ENCODE results near the gene HSPA1A.

The HSPA1A gene

GRCh38 chr6:31777667-31778050, 37.7 kb upstream of the HSPA1A start (continued):
- TF ChIP-seq, protein P1, sequence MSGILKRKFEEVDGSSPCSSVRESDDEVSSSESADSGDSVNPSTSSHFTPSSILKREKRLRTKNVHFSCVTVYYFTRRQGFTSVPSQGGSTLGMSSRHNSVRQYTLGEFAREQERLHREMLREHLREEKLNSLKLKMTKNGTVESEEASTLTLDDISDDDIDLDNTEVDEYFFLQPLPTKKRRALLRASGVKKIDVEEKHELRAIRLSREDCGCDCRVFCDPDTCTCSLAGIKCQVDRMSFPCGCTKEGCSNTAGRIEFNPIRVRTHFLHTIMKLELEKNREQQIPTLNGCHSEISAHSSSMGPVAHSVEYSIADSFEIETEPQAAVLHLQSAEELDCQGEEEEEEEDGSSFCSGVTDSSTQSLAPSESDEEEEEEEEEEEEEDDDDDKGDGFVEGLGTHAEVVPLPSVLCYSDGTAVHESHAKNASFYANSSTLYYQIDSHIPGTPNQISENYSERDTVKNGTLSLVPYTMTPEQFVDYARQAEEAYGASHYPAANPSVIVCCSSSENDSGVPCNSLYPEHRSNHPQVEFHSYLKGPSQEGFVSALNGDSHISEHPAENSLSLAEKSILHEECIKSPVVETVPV (CRISPR knock-in tag; IDR thresholded peaks at IDR 0.05) = no peak
- no peak for TF ChIP-seq ESRRG (CRISPR knock-in tag; IDR thresholded peaks at IDR 0.05)
- TF ChIP-seq GLIS3 (CRISPR knock-in tag; IDR thresholded peaks at IDR 0.05) = no peak
- TF ChIP-seq OSR1 (CRISPR knock-in tag; IDR thresholded peaks at IDR 0.05) = no peak
- TF ChIP-seq SNAI2 (CRISPR knock-in tag; IDR thresholded peaks at IDR 0.05) = no peak
- TF ChIP-seq ISL1 (CRISPR knock-in tag; IDR thresholded peaks at IDR 0.05) = no peak
- TF ChIP-seq ZFP3 (CRISPR knock-in tag; IDR thresholded peaks at IDR 0.05) = no peak
- TF ChIP-seq ZNF565 (CRISPR knock-in tag; conservative IDR thresholded peaks at IDR 0.05; ENCODE audit: low read depth) = no peak
- no peak for TF ChIP-seq ZFP30 (CRISPR knock-in tag; IDR thresholded peaks at IDR 0.05)
- TF ChIP-seq TOX (CRISPR knock-in tag; IDR thresholded peaks at IDR 0.05; ENCODE audit: borderline replicate concordance) = no peak

GRCh38 chr6:31778193-31778592, 37.1 kb upstream of the HSPA1A start:
- TF ChIP-seq ZC3H10 (CRISPR knock-in tag; IDR thresholded peaks at IDR 0.05) = no peak
- TF ChIP-seq, protein P1 (CRISPR knock-in tag; IDR thresholded peaks at IDR 0.05) = no peak
- no peak for TF ChIP-seq BACH2 (CRISPR knock-in tag; IDR thresholded peaks at IDR 0.05; ENCODE audit: borderline replicate concordance)
- TF ChIP-seq ZNF70 (CRISPR knock-in tag; IDR thresholded peaks at IDR 0.05) = no peak
- TF ChIP-seq TCF4 (CRISPR knock-in tag; IDR thresholded peaks at IDR 0.05; ENCODE audit: borderline replicate concordance) = no peak
- no peak for TF ChIP-seq CSDC2 (CRISPR knock-in tag; IDR thresholded peaks at IDR 0.05)
- no peak for TF ChIP-seq ISL1 (CRISPR knock-in tag; IDR thresholded peaks at IDR 0.05)
- TF ChIP-seq, protein P2, sequence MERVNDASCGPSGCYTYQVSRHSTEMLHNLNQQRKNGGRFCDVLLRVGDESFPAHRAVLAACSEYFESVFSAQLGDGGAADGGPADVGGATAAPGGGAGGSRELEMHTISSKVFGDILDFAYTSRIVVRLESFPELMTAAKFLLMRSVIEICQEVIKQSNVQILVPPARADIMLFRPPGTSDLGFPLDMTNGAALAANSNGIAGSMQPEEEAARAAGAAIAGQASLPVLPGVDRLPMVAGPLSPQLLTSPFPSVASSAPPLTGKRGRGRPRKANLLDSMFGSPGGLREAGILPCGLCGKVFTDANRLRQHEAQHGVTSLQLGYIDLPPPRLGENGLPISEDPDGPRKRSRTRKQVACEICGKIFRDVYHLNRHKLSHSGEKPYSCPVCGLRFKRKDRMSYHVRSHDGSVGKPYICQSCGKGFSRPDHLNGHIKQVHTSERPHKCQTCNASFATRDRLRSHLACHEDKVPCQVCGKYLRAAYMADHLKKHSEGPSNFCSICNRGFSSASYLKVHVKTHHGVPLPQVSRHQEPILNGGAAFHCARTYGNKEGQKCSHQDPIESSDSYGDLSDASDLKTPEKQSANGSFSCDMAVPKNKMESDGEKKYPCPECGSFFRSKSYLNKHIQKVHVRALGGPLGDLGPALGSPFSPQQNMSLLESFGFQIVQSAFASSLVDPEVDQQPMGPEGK (CRISPR knock-in tag; IDR thresholded peaks at IDR 0.05; ENCODE audit: borderline replicate concordance) = no peak
- TF ChIP-seq TOX (CRISPR knock-in tag; IDR thresholded peaks at IDR 0.05; ENCODE audit: borderline replicate concordance) = no peak
- no peak for TF ChIP-seq POU6F1 (CRISPR knock-in tag; IDR thresholded peaks at IDR 0.05; ENCODE audit: borderline replicate concordance, low read depth)
- no peak for TF ChIP-seq SNAI2 (CRISPR knock-in tag; IDR thresholded peaks at IDR 0.05)
- no peak for TF ChIP-seq ZNF8 (CRISPR knock-in tag; IDR thresholded peaks at IDR 0.05)
- TF ChIP-seq, protein P3, sequence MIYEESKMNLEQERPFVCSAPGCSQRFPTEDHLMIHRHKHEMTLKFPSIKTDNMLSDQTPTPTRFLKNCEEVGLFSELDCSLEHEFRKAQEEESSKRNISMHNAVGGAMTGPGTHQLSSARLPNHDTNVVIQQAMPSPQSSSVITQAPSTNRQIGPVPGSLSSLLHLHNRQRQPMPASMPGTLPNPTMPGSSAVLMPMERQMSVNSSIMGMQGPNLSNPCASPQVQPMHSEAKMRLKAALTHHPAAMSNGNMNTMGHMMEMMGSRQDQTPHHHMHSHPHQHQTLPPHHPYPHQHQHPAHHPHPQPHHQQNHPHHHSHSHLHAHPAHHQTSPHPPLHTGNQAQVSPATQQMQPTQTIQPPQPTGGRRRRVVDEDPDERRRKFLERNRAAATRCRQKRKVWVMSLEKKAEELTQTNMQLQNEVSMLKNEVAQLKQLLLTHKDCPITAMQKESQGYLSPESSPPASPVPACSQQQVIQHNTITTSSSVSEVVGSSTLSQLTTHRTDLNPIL (CRISPR knock-in tag; IDR thresholded peaks at IDR 0.05; ENCODE audit: low read depth) = no peak
- TF ChIP-seq RARB (CRISPR knock-in tag; IDR thresholded peaks at IDR 0.05) = no peak
- no peak for TF ChIP-seq ZFP30 (CRISPR knock-in tag; IDR thresholded peaks at IDR 0.05)
- TF ChIP-seq PPARA (CRISPR knock-in tag; IDR thresholded peaks at IDR 0.05; ENCODE audit: borderline replicate concordance) = no peak

GRCh38 chr6:31778999-31779885, 36.1 kb upstream of the HSPA1A start:
- TF ChIP-seq OSR1 (CRISPR knock-in tag; IDR thresholded peaks at IDR 0.05) = no peak
- no peak for TF ChIP-seq ZNF70 (CRISPR knock-in tag; IDR thresholded peaks at IDR 0.05)
- no peak for TF ChIP-seq ZFP30 (CRISPR knock-in tag; IDR thresholded peaks at IDR 0.05)
- no peak for TF ChIP-seq RARB (CRISPR knock-in tag; IDR thresholded peaks at IDR 0.05)
- TF ChIP-seq TCF4 (CRISPR knock-in tag; IDR thresholded peaks at IDR 0.05; ENCODE audit: borderline replicate concordance) = no peak
- no peak for TF ChIP-seq TOX (CRISPR knock-in tag; IDR thresholded peaks at IDR 0.05; ENCODE audit: borderline replicate concordance)
- TF ChIP-seq, protein P2 (CRISPR knock-in tag; IDR thresholded peaks at IDR 0.05; ENCODE audit: borderline replicate concordance) = no peak
- no peak for TF ChIP-seq GLIS3 (CRISPR knock-in tag; IDR thresholded peaks at IDR 0.05)
- no peak for TF ChIP-seq ISL1 (CRISPR knock-in tag; IDR thresholded peaks at IDR 0.05)
- no peak for TF ChIP-seq ZNF565 (CRISPR knock-in tag; conservative IDR thresholded peaks at IDR 0.05; ENCODE audit: low read depth)
- TF ChIP-seq ZNF8 (CRISPR knock-in tag; IDR thresholded peaks at IDR 0.05) = no peak

More at GRCh38 chr6:31778193-31778592, 37.1 kb upstream of the HSPA1A start:
- ATAC-seq = no peak

More at GRCh38 chr6:31778999-31779885, 36.1 kb upstream of the HSPA1A start:
- ATAC-seq = no peak
